ENCODE measurements around the gene GALNT9.

DNA sequence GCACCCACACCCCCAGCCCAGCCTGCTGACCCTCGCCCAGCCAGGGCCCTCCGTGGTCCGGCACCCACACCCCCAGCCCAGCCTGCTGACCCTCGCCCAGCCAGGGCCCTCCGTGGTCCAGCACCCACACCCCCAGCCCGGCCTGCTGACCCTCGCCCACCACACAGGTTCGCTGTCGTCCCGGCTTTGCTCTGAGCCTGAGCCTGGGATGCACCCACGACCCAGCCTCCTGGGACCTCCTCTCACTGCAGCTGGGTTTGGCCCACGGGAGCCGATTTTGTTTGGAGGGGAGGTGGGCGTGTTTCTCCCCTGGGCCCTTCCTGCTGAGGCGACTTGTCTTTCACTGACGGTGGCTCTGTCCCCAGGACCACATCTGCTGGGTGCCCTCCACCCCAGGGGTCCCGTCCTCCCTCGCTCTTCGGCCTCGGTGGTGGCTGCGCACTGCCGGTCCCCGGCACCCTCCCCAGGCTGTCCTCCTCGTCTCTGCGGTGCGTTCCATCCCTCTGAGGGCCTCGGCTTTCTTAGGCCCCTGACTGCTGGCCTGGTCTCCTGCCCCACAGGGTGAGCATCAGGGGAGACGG, 83.8 kb downstream of the GALNT9 start:
- TF ChIP-seq CTCF (IDR thresholded peaks at IDR 0.05) (no peak), POLR2A (IDR thresholded peaks at IDR 0.05) (no peak)

Measured in lower leg skin (tissue), 3 donors.